ENCODE measurements around the gene MEGF6. TPM values are rescaled to one million over a fixed set of nuclear protein-coding genes. Genes with fewer than 3 reads are reported as not detected.

MEGF6 gene
- total RNA-seq, 1 experiment from 2014 or later: 21.3 TPM

DNA sequence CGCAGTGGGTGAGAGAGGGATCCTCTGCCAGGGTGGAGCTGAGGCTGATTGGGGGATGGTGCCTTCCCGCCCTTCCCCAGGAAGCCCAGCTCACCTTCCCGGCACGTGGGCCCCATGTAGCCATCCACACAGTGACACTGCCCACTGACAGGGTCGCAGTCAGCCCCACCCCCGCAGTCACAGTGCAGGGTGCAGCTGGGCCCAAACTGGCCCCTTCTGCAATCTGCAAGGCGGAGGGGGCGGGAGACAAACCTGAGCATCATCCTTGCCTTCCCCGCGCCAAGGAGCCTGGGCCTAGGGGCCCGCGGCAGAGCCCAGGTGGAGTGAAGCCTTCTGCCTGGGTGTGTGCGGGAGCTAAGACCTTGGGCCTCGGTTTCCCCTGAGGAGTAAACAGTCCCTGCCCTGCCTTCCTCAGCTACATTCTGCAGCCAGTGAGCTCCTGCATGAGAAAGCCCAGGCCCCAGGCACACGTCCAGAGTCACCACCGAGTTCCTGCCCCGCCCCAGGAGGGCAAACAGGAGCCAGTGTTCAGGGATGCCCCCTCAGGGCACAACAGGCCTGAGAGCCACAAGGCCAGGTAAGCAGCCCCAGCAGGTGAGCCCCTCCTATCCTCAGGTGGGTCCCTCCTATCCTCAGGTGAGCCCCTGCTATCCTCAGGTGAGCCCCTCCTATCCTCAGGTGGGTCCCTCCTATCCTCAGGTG is 118.6 kb downstream of the MEGF6 start:
- Mint-ChIP-seq H3K9me3 (peaks cover 7 to 15% of the 10 kb centered on the region in 2 experiments; a peak in 4 of 5 replicates), H3K27me3 (ENCODE audit: low read depth) (peaks cover 3% of the 10 kb centered on the region), H3K4me1 (peaks cover 2 to 3% of the 10 kb centered on the region in 2 experiments; a peak in 2 of 4 replicates), H3K36me3 (ENCODE audit: insufficient read depth in 1 of 3, low read depth in 3 of 3) (peaks cover 7 to 22% (median 14%) of the 10 kb centered on the region in 3 experiments; a peak in 6 of 7 replicates), H3K4me3 (no peak overlapping the region), H3K27ac (no peak overlapping the region)
- Histone ChIP-seq H3K27ac (ENCODE audit: insufficient read length, low read depth, low read length) (no peak overlapping the region), H3K27me3 (ENCODE audit: insufficient read depth, low read length) (no peaks in the 10 kb centered on the region), H3T11ph (ENCODE audit: low read length) (no peak overlapping the region), H3K18ac (ENCODE audit: insufficient read length, low read depth, low read length) (no peak overlapping the region), H3K23me2 (ENCODE audit: insufficient read length, low read depth, low read length, poor library complexity, severe bottlenecking) (no peaks in the 10 kb centered on the region), H3K4me1 (ENCODE audit: insufficient read depth, low read length) (no peaks in the 10 kb centered on the region), H3K4me2 (ENCODE audit: insufficient read depth, insufficient read length, low read length) (no peak overlapping the region), H4K5ac (ENCODE audit: insufficient read length, low read depth, low read length) (no peak overlapping the region), H2AK5ac (ENCODE audit: insufficient read length, low read length) (no peak overlapping the region), H3K79me1 (ENCODE audit: insufficient read depth, low read depth, low read length, poor library complexity, severe bottlenecking) (no peaks in the 10 kb centered on the region), H3K14ac (ENCODE audit: insufficient read depth, low read length) (no peak overlapping the region), H2BK120ac (ENCODE audit: low read depth, low read length, poor library complexity, severe bottlenecking) (no peak overlapping the region), H3K23ac (ENCODE audit: insufficient read length, low read depth, low read length) (no peak overlapping the region), H3K9me3 (ENCODE audit: control insufficient read depth, low read depth, low read length) (no peaks in the 10 kb centered on the region), H4K91ac (ENCODE audit: insufficient read length, low read depth, low read length) (no peak overlapping the region), H2BK12ac (ENCODE audit: insufficient read length, low read depth, low read length) (no peak overlapping the region), H2AFZ (ENCODE audit: low read length) (no peak overlapping the region), H2BK20ac (ENCODE audit: low read depth, low read length, poor library complexity, severe bottlenecking) (no peak overlapping the region), H3K56ac (ENCODE audit: insufficient read length, low read depth, low read length) (no peak overlapping the region), H3K79me2 (ENCODE audit: insufficient read depth, low read length) (no peaks in the 10 kb centered on the region), H3K9ac (ENCODE audit: extremely low read depth, insufficient read length, low read length) (no peak overlapping the region), H2BK15ac (ENCODE audit: low read depth, low read length) (no peak overlapping the region), H4K8ac (replicated peaks; ENCODE audit: insufficient read length, low read depth, low read length) (no peak overlapping the region), H2BK5ac (ENCODE audit: insufficient read length, low read length) (no peak overlapping the region), H4K20me1 (ENCODE audit: control insufficient read depth, insufficient read depth, insufficient read length) (no peaks in the 10 kb centered on the region), H3K4ac (ENCODE audit: low read depth, low read length) (no peak overlapping the region)
- TF ChIP-seq, protein P1, sequence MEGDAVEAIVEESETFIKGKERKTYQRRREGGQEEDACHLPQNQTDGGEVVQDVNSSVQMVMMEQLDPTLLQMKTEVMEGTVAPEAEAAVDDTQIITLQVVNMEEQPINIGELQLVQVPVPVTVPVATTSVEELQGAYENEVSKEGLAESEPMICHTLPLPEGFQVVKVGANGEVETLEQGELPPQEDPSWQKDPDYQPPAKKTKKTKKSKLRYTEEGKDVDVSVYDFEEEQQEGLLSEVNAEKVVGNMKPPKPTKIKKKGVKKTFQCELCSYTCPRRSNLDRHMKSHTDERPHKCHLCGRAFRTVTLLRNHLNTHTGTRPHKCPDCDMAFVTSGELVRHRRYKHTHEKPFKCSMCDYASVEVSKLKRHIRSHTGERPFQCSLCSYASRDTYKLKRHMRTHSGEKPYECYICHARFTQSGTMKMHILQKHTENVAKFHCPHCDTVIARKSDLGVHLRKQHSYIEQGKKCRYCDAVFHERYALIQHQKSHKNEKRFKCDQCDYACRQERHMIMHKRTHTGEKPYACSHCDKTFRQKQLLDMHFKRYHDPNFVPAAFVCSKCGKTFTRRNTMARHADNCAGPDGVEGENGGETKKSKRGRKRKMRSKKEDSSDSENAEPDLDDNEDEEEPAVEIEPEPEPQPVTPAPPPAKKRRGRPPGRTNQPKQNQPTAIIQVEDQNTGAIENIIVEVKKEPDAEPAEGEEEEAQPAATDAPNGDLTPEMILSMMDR (conservative IDR thresholded peaks at IDR 0.05): no peak
- no peak for DNase-seq
- no CpG with 5 or more reads among the region's 17 CpGs for WGBS (ENCODE audit: extremely low coverage, insufficient read length, low lambda C conversion rate)
